ENCODE data around the gene OGA. TPM values are rescaled to one million over a fixed set of nuclear protein-coding genes. Genes with fewer than 3 reads are reported as not detected.
A peak's percentile ranks its signal among the peaks of the same experiment; 100 is the strongest.

The OGA gene
- total and polyA plus RNA-seq, 7 donors: 15.7 to 143 (median 124) TPM

DNA sequence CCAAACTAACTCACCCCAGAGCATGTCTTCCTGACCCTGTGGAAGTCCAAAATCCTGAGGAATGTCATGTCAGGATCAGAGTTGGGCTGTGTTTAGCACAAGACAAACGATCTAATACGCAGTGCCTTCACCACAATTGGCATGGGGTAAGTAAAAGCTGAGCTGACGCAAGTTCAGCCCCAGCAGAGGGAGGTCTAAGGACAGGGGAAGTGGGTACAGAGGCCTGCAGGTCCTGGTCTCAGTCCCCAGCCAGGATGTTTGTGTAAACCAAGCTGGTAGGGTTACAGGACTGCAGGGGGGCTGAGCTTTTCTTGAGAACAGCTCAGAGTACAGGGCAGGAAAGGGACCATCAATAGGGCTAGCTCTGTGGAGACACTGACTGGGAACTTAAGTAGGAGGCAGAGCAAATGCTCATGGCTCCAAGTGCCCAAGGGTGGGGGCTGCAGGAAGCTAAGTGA lies 30.7 kb upstream of the OGA start:
- no peak overlapping the region for H3K27ac ChIP-seq
- no peak overlapping the region for H3K4me3 ChIP-seq
- WGBS, 2 donors: 73 to 87% methylated on average over 3 of the region's 3 CpGs
- peaks cover 0 to 5% (median 4%) of the 10 kb centered on the region in 4 donors for H3K4me1 ChIP-seq
- H3K9me3 ChIP-seq: no peaks in the 10 kb centered on the region
- peaks cover 0 to 5% (median 0%) of the 10 kb centered on the region in 3 donors for H3K27me3 ChIP-seq
- intact Hi-C loops (cut with DNase I): no loop called here
- DNase-seq: no peak
- TF ChIP-seq EP300 (IDR thresholded peaks at IDR 0.05) (no peak), POLR2AphosphoS5 (IDR thresholded peaks at IDR 0.05) (no peak)
- H3K36me3 ChIP-seq: peaks cover 0 to 23% (median 2%) of the 10 kb centered on the region in 4 donors

DNA sequence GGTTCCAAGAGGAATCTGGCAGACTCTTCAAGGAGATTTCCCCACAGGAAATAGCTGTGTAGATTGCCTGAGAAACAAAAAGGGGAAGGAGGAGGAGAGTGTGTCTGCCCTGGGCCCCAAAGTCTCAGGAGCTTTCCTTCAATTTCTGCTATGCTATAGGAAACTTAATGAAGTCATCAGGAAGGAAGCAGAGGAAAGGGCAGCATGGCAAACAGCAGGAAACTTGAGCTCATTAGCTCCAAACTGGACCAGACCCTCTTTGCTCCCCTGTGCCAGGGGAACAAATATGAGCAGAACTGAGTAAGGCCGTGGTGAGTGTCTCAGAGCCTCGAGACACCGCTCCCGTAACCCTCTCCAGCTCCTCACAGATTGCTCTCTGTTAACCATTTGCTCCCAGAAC lies 30.2 kb upstream of the OGA start:
- TF ChIP-seq EP300 (IDR thresholded peaks at IDR 0.05) (no peak), POLR2A (IDR thresholded peaks at IDR 0.05) (no peak), POLR2AphosphoS5 (IDR thresholded peaks at IDR 0.05) (no peak)
- TF ChIP-seq, protein P1, sequence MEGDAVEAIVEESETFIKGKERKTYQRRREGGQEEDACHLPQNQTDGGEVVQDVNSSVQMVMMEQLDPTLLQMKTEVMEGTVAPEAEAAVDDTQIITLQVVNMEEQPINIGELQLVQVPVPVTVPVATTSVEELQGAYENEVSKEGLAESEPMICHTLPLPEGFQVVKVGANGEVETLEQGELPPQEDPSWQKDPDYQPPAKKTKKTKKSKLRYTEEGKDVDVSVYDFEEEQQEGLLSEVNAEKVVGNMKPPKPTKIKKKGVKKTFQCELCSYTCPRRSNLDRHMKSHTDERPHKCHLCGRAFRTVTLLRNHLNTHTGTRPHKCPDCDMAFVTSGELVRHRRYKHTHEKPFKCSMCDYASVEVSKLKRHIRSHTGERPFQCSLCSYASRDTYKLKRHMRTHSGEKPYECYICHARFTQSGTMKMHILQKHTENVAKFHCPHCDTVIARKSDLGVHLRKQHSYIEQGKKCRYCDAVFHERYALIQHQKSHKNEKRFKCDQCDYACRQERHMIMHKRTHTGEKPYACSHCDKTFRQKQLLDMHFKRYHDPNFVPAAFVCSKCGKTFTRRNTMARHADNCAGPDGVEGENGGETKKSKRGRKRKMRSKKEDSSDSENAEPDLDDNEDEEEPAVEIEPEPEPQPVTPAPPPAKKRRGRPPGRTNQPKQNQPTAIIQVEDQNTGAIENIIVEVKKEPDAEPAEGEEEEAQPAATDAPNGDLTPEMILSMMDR (IDR thresholded peaks at IDR 0.05): no peak
- intact Hi-C loops (cut with DNase I): no loop called here
- no peak for DNase-seq
- Histone ChIP-seq H3K9me3 (no peaks in the 10 kb centered on the region), H3K36me3 (peaks cover 0 to 23% (median 2%) of the 10 kb centered on the region in 4 donors), H3K4me1 (peaks cover 0 to 11% (median 10%) of the 10 kb centered on the region in 4 donors), H3K4me3 (no peak overlapping the region), H3K27me3 (peaks cover 0 to 5% (median 4%) of the 10 kb centered on the region in 3 donors), H3K27ac (no peak overlapping the region)
- 79 to 80% methylated on average over 4 of the region's 4 CpGs for WGBS, 2 donors

DNA sequence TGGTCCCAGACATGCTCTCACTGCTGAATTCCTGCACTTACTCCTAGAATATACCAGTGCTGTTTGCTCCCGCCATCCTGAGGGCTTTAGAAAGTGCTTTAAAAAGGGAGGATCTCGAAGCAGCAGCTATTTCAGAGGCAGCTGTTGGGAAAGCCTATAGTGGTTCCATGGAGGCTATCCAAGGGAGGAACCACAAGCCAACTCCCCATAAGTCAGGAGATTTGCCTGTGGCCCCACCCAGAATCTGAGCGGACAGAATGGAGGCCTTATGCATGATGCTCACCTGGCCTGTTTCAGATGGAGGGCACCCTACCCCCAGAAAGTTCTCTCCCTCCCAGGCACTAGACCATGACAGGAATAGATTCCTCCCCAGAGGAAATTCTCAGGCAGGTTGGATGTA lies 27.6 kb upstream of the OGA start:
- WGBS, 2 donors: 93 to 97% methylated on average over 3 of the region's 3 CpGs
- Histone ChIP-seq H3K27me3 (peaks cover 0 to 5% (median 5%) of the 10 kb centered on the region in 3 donors), H3K4me1 (peaks cover 0 to 21% (median 18%) of the 10 kb centered on the region in 4 donors), H3K4me3 (no peak overlapping the region), H3K36me3 (peaks cover 0 to 23% (median 2%) of the 10 kb centered on the region in 4 donors), H3K27ac (no peak overlapping the region), H3K9me3 (no peaks in the 10 kb centered on the region)
- intact Hi-C loops (cut with DNase I): no loop called here
- no peak for DNase-seq
- TF ChIP-seq POLR2A (IDR thresholded peaks at IDR 0.05) (no peak), EP300 (IDR thresholded peaks at IDR 0.05) (no peak), POLR2AphosphoS5 (IDR thresholded peaks at IDR 0.05) (no peak)
- TF ChIP-seq, protein P1 (IDR thresholded peaks at IDR 0.05): no peak

DNA sequence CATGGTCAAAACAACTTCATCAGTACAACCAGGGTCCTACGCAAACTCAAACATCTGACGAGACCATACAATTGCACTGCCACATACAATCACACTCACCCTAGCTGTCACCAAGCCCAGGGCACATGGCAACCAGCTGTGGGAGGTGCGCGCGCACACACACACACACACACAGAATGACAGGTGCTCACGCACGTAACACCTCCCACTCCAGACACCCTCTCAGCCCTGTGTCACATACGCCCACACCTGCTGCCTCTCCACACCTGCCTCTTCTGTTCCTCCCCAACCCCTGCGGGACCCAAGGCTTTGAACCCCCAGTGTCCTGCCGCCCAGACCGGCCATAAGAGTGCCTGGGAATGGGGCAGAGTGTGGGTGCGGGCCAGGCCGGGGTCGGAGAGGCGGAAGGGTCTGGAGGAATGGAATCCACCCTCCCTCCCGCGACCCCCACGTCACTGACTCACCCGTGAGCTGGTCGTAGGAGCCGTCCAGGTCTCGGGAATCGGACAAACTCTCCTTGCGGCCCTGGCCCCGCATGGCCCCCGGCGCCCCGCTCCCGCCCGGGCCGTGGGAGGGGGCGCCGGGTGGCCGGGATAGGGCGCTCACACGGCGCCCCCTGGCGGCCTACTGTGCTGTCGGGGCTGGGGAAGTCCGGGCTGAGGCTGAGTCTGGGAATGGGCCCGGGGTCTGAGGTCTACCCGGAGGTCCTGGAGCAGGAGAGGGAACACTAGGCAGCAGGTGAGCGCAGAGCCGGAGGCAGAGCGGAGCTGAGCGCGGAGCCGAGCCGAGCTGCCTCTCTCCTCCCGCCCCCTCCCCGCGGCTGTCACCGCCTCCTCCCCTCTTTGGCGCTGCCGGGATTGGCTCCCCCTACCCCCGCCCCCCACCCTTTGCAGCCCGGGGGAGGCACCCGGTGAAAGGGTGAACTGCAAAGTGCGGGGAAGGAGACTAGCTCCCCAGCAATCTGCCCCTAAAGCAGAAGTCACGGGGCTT lies 25.1 kb upstream of the OGA start, which contains the start of gene KCNIP2:
Gene KCNIP2, minus strand, starts transcription at position 769 of the 990 bp plus-strand sequence. Its CDS starts 232 bp downstream, at position 537.
- H3K4me3 ChIP-seq: peak within 1 kb of the TSS in 2 of 4 donors; percentile 21 to 26

More for the DNA sequence above, 25.1 kb upstream of the OGA start, which contains the start of gene KCNIP2:
- H3K36me3 ChIP-seq: peaks cover 0 to 15% (median 2%) of the 10 kb centered on the region in 4 donors
- H3K9me3 ChIP-seq: no peaks in the 10 kb centered on the region
- TF ChIP-seq, protein P1 (IDR thresholded peaks at IDR 0.05): peak in 1 of 4 experiments; percentile 33
- no peak for TF ChIP-seq POLR2AphosphoS5 (IDR thresholded peaks at IDR 0.05)
- peaks cover 0 to 38% (median 34%) of the 10 kb centered on the region in 4 donors for H3K4me1 ChIP-seq
- intact Hi-C loops (cut with DNase I): loop anchor here (5.0 kb wide), 1 partner anchor 169 kb away; no protein-coding TSS in a partner anchor
- 29 to 70% methylated on average over 60 of the region's 60 CpGs for WGBS, 2 donors
- H3K27ac ChIP-seq: no peak within 1 kb of the TSS
- no peak for DNase-seq
- peaks cover 0 to 5% (median 0%) of the 10 kb centered on the region in 3 donors for H3K27me3 ChIP-seq
